GM19035 (cell line): ENCODE measurements around the gene SMAD5.
A peak's percentile ranks its signal among the peaks of the same experiment; 100 is the strongest.

Experiments used
- ATAC-seq: cut with Tn5 transposase; IDR thresholded peaks from one replicate; pipeline ENCODE4 v1.9.1; 2021; ENCODE audit not compliant: unreplicated experiment

Gene SMAD5

GRCh38 chr5:136153581-136154236 lies 21.1 kb downstream of the SMAD5 start:
- ATAC-seq: no peak

GRCh38 chr5:136155078-136155477 lies 22.4 kb downstream of the SMAD5 start:
- ATAC-seq: no peak

GRCh38 chr5:136155761-136156160 lies 23.1 kb downstream of the SMAD5 start:
- ATAC-seq: no peak

DNA sequence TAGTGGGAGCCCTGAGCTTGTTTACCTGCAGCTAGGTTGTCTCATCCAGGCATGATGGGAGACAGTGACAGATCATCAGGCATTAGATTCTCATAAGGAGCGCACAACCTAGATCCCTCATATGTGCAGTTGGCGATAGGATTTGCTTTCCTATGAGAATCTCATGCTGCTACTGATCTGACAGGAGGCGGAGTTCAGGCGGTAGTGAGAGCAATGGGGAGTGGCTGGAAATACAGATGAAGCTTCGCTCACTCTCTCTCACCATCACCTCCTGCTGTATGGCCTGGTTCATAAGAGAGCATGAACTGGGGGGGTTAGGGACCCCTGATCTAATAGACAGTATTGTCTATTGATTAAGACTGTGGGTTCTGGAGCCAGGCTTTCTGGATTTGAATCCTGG lies 24.9 kb downstream of the SMAD5 start:
- no peak for ATAC-seq

DNA sequence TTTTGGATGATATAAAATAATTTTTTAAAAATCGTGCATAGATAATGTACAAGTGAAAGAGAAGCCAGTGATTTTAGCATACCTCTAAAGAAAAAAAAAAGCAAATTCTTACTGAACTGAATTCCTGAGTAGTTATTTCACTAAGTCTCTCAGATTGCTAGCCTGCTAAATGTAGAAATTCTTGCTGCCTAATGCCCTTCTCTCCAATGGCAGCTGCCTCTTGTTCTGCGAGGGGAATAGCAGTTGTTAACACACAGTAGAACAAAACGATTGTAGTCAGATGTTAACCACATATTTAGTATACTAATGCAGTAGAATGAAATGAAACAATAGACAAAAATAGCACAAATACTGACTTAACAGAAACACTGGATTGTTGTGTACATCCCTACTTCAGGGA lies 26.8 kb downstream of the SMAD5 start:
- ATAC-seq: no peak

DNA sequence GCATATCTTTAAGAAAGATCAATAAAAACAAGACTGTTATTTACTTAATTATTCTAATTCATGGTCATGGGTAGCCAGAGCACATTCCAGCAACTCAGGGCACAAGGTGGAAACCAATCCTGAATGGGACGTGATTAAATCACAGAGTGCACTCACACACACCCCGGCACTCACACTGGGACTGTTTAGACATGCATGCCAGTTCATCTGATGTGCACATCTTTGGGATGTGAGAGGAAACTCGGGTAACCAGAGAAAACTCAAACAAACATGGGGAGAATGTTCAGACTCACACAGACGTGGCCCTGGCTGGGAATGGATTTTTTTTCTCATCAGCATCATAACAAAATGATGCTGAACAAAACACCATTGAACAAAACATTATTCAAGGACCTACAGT lies 29.4 kb downstream of the SMAD5 start:
- no peak for ATAC-seq

DNA sequence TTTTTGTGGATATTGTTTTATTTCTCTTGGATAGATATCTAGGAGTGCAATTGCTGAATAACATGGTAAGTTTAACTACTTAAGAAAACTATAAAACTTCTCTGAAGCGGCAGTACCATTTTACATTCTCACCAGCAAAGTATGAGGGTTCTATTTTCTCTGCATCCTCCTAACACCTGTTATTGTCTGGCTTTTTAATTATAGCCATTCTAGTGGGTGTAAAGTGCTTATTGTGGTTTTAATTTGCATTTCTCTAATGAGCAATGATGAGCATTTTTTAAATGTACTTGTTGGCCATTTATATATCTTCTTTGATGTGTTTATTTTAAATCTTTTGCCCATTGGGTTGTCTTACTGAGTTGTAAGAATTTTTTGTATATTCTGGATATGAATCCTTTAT lies 31.6 kb downstream of the SMAD5 start:
- no peak for ATAC-seq

DNA sequence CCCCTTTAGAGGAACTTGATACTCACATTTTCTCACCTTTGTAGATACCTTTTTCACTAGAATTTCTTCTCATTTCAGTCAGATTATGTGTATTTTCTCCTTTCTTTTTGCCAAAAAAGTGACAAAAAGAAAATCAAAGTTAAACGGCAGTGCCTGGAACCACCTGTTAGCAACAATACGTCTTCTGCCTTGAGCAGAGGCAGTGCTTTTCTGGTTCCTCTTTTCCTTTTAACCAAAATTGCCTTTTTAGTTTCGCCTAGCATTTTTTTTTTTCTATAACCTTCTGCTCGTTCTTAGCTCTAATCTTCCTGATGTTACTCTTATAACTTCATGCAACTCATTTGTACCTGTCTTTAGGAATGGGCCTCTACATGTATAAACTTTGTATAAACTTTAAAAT lies 34.3 kb downstream of the SMAD5 start:
- ATAC-seq: no peak

GRCh38 chr5:136169218-136169617 lies 36.6 kb downstream of the SMAD5 start:
- ATAC-seq: no peak

DNA sequence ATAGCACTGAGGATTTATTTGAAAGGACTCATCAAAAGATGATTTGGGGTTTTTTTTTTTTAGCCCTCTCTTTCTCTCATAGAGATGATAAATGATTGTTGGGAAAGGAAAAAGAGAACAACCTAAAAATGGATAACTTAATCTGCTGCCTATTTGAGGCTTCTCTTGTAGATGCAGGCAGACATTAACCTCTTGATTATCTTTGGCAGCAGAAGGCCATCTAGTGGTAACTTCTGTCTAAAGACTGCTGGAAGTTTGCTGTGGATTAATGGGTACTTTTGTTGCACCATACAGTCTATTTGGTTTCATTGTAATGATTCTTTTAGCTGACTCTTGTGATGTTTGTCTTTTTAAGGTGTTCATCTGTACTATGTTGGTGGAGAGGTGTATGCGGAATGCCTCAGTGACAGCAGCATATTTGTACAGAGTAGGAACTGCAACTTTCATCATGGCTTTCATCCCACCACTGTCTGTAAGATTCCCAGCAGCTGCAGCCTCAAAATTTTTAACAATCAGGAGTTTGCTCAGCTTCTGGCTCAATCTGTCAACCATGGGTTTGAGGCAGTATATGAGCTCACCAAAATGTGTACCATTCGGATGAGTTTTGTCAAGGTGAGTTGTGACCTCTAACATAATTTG lies 41.5 kb downstream of the SMAD5 start:
- peak; percentile 72 for ATAC-seq

GRCh38 chr5:136182618-136183017 lies 50.0 kb downstream of the SMAD5 start:
- ATAC-seq: no peak

GRCh38 chr5:136185974-136186665 lies 53.5 kb downstream of the SMAD5 start:
- no peak for ATAC-seq

DNA sequence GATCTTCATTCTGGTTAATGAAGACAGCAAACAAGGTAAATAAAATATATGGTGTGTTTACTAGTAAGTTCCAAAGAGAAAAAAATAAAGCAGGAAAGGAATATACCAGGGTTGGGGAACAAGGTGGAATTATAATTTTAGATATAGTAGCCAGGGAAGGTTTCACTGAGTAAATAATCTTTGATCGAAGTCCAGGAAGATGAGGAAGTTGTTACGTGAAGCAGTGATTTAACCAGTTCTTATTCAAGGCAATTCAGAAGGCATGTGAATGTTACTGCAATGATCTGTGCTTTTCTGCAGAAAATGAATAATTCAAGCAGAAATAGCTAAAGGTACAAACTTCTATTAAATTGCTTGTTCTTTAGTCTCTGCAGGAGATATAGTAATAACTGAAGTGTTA lies 54.2 kb downstream of the SMAD5 start:
- ATAC-seq: no peak

DNA sequence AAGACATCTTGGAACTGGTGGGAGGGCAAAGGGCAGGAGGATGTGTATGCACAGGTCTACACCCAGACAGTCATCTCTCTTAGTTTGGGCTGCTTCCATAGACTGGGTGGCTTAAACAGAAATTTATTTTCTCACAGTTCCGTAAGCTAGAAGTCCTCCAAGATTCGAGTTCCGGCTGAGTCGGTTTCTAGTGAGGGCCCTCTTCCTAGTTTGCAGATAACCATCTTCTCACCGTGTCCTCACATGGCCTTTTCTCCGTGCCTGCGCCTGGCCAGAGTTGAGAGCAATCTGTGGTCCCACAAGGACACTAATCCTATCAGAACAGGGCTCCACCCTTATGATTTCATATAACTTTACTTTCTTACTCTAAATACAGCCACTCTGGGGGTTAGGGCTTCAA lies 56.2 kb downstream of the SMAD5 start:
- ATAC-seq: no peak

GRCh38 chr5:136190091-136190720 lies 57.6 kb downstream of the SMAD5 start:
- ATAC-seq: no peak

- ATAC-seq: no peak
These were observed 58.3 kb downstream of the SMAD5 start for GRCh38 chr5:136190904-136191303.

- ATAC-seq: no peak
These were observed 58.8 kb downstream of the SMAD5 start for GRCh38 chr5:136191304-136192014.

DNA sequence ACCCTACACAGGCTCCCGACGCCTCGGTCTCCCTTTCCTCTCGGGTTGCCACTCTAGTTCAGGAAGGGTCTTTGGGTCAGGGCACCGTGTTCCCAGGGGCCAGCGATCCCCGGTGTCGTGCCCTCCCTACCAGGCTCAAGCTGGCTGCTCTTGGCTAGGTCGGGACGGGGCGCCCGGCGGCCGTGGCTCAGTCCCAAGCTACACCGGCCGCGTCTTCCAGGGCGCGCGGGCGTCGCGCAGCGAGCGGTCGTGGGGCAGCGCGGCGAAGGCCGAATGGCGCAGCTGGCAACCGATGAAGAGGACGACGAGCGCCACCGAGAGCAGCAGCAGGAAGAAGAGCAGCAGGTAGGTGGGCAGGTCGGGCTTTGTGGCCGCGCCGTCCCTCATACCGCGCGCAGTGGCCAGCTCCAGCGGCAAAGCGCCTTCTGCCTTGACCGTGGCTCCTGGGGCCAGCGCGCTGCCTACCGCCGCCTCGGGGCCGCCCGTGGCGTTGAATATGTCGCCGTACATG lies 59.4 kb downstream of the SMAD5 start:
- ATAC-seq: no peak

GRCh38 chr5:136192526-136193321 lies 60.1 kb downstream of the SMAD5 start, which contains the start of gene SMIM32:
Gene SMIM32 (minus strand): TSS chr5:136193162. CDS start chr5:136192524, 638 bp downstream.
- ATAC-seq: no peak

DNA sequence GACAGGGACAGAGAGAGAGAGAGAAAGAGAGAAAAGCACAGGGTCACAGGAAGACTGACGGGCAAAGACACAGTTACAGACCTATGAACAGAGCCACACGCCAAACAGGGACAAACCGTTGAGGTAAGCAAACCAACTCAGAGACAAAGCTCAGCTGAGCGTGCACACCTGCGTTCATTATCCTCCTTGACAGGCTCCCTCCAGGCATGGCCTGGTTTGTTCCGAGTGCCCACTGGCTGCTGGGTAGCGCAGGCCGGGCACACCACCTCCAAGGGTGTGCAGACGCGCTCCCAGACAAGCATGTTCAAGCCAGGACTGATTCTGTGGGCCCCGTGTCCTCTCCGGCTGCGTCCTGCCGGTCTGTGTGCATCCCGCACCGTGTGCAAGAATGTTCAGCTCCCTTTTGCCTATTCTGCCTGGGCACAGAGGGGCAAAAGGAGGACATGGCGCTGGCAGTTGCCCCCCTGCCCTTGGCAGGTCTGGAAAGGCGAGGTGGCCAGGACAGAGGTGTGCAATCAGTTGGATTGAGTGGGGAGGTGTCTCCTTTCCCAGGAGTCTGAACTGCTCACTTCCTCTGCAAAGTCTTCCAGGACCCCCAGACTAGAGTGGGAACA lies 60.8 kb downstream of the SMAD5 start:
- no peak for ATAC-seq
